IMR-90 (cell line): ENCODE data around the gene RHOU. TPM values are rescaled to one million over a fixed set of nuclear protein-coding genes. Genes with fewer than 3 reads are reported as not detected.

Experiments
- ATAC-seq: fragments of 200-7000 bp; cut with Tn5 transposase; 2 replicates; pipeline ENCODE4 v1.9.1; 2020; ENCODE audit warnings: low read depth, mild to moderate bottlenecking, moderate library complexity
- BruUV-seq: library from RNA; stranded (reverse); fragments of 400-500 nt; replicated peaks from 2 replicates; lab custom pipeline; 2021; lab: Mats Ljungman, UMichigan
- CTCF ChIA-PET: fragments of 300-600 bp; formaldehyde crosslinking; extraction: SDS; loops from one replicate; lab custom pipeline; 2021; ENCODE audit warnings: antibody characterized with exemption; lab: Yijun Ruan, JAX
- POLR2A ChIA-PET: fragments of 300-600 bp; sonication (Branson Sonifier 250); formaldehyde crosslinking; loops from one replicate; lab custom pipeline; 2022; ENCODE audit warnings: antibody characterized with exemption; ENCODE audit not compliant: unreplicated experiment; lab: Charles Lee
- DNase-seq: peaks from one replicate; pipeline ENCODE4 v3.0.0; 2013
- H2AFZ ChIP-seq: replicated peaks from 2 replicates; pipeline ENCODE3; 2013; ENCODE audit warnings: low read length, mild to moderate bottlenecking; ENCODE audit not compliant: poor library complexity
- H2AK5ac ChIP-seq: 2 replicates; pipeline ENCODE4 v1.6.1; 2013; ENCODE audit warnings: low read depth, low read length, inconsistent platforms
- H2AK9ac ChIP-seq: replicated peaks from 2 replicates; pipeline ENCODE3; 2013; ENCODE audit warnings: mild to moderate bottlenecking, low read depth, low read length, moderate library complexity; ENCODE audit not compliant: poor library complexity
- H2BK120ac ChIP-seq: 2 replicates; pipeline ENCODE4 v1.6.1; 2013; ENCODE audit warnings: low read depth, low read length, inconsistent platforms
- H2BK15ac ChIP-seq: 3 replicates; pipeline ENCODE4 v1.6.1; 2013; ENCODE audit warnings: low read depth, low read length, inconsistent platforms
- H2BK20ac ChIP-seq: 2 replicates; pipeline ENCODE4 v1.6.1; 2013; ENCODE audit warnings: low read depth, mild to moderate bottlenecking, inconsistent platforms, low read length, moderate library complexity
- H2BK5ac ChIP-seq: 2 replicates; pipeline ENCODE4 v1.6.1; 2013; ENCODE audit warnings: mild to moderate bottlenecking, low read depth, low read length, inconsistent platforms; ENCODE audit not compliant: poor library complexity, severe bottlenecking
- H3K14ac ChIP-seq: replicated peaks from 2 replicates; pipeline ENCODE4 v1.6.1; 2013; ENCODE audit warnings: low read depth, low read length, inconsistent platforms
- H3K18ac ChIP-seq: 2 replicates; pipeline ENCODE4 v1.6.1; 2013; ENCODE audit warnings: low read depth, low read length, control low read depth
- H3K23ac ChIP-seq: 2 replicates; pipeline ENCODE4 v1.6.1; 2013; ENCODE audit warnings: low read depth, low read length, inconsistent platforms
- H3K27ac ChIP-seq: 2 replicates; pipeline ENCODE4 v1.5.1; 2013; ENCODE audit warnings: mild to moderate bottlenecking, control low read depth, low read length; ENCODE audit not compliant: insufficient read depth
- H3K27me3 ChIP-seq: 2 replicates; pipeline ENCODE4 v1.6.1; 2013; ENCODE audit warnings: low read length; ENCODE audit not compliant: control insufficient read depth, insufficient read depth
- H3K36me3 ChIP-seq: 2 replicates; pipeline ENCODE4 v1.6.1; 2013; ENCODE audit warnings: low read length, mixed read lengths; ENCODE audit not compliant: control insufficient read depth, insufficient read depth
- H3K4ac ChIP-seq: 2 replicates; pipeline ENCODE4 v1.6.1; 2013; ENCODE audit warnings: low read depth, low read length, inconsistent platforms
- H3K4me1 ChIP-seq: 2 replicates; pipeline ENCODE4 v1.6.1; 2013; ENCODE audit warnings: low read length, mixed read lengths; ENCODE audit not compliant: control insufficient read depth, insufficient read depth
- H3K4me2 ChIP-seq: 2 replicates; pipeline ENCODE4 v1.6.1; 2013; ENCODE audit warnings: low read depth, mild to moderate bottlenecking, control low read depth, low read length, moderate library complexity
- H3K4me3 ChIP-seq: 2 replicates; pipeline ENCODE4 v1.5.1; 2013; ENCODE audit warnings: low read depth, mild to moderate bottlenecking, control low read depth, low read length, moderate library complexity; ENCODE audit not compliant: insufficient read depth
- H3K56ac ChIP-seq: 2 replicates; pipeline ENCODE4 v1.6.1; 2013; ENCODE audit warnings: low read length, inconsistent platforms; ENCODE audit not compliant: insufficient read depth; ENCODE audit errors: extremely low read depth
- H3K79me1 ChIP-seq, 2 experiments: 2 replicates each; pipeline ENCODE4 v1.6.1; 2013; ENCODE audit warnings: low read length in 2 of 2, inconsistent platforms in 1 of 2, low read depth in 1 of 2
- H3K9ac ChIP-seq: 2 replicates; pipeline ENCODE4 v1.6.1; 2013; ENCODE audit warnings: low read depth, low read length, control low read depth
- H3K9me1 ChIP-seq: 2 replicates; pipeline ENCODE4 v1.6.1; 2013; ENCODE audit warnings: low read length, inconsistent platforms; ENCODE audit not compliant: insufficient read depth
- H3K9me3 ChIP-seq: 2 replicates; pipeline ENCODE4 v1.6.1; 2013; ENCODE audit warnings: low read length; ENCODE audit not compliant: control insufficient read depth, insufficient read depth
- H4K20me1 ChIP-seq: 2 replicates; pipeline ENCODE4 v1.6.1; 2013; ENCODE audit warnings: low read length, inconsistent platforms; ENCODE audit not compliant: insufficient read depth
- H4K5ac ChIP-seq: 2 replicates; pipeline ENCODE4 v1.6.1; 2013; ENCODE audit warnings: mild to moderate bottlenecking, low read depth, low read length, control low read depth
- H4K8ac ChIP-seq, 2 experiments: 2 replicates each; pipeline ENCODE4 v1.6.1; 2013; ENCODE audit warnings: low read depth in 2 of 2, low read length in 2 of 2, control low read depth in 1 of 2, inconsistent platforms in 1 of 2
- H4K91ac ChIP-seq: 2 replicates; pipeline ENCODE4 v1.6.1; 2013; ENCODE audit warnings: low read depth, low read length, inconsistent platforms; ENCODE audit not compliant: insufficient read depth
- MAZ ChIP-seq: IDR thresholded peaks from 2 replicates; pipeline ENCODE4 v1.6.1; 2012; ENCODE audit warnings: low read depth, mild to moderate bottlenecking, low read length, improper control_type of control experiment, moderate library complexity, borderline replicate concordance
- RAD21 ChIP-seq: IDR thresholded peaks from 2 replicates; pipeline ENCODE4 v1.6.1; 2012; ENCODE audit warnings: low read length, improper control_type of control experiment
- RCOR1 ChIP-seq: IDR thresholded peaks from 2 replicates; pipeline ENCODE4 v1.6.1; 2012; ENCODE audit warnings: mild to moderate bottlenecking, low read length, improper control_type of control experiment; ENCODE audit not compliant: insufficient replicate concordance
- RFX5 ChIP-seq: IDR thresholded peaks from 2 replicates; pipeline ENCODE4 v1.8.0; 2012; ENCODE audit warnings: low read depth, mild to moderate bottlenecking, low read length, moderate library complexity
- SMC3 ChIP-seq: fragments of 150-350 bp; IDR thresholded peaks from 2 replicates; pipeline ENCODE4 v1.6.1; 2016; ENCODE audit warnings: low read depth, mild to moderate bottlenecking, antibody characterized with exemption, low read length, moderate library complexity
- WGBS, 2 experiments: methylation state at CpG; one replicate each; pipeline versions ENCODE4 v1.1.5 to v1.1.7; 2013; ENCODE audit warnings: missing lambda C conversion rate in 2 of 2; ENCODE audit not compliant: insufficient read length in 1 of 2; ENCODE audit errors: extremely low coverage in 2 of 2; 5-methylcytosine and 5-hydroxymethylcytosine counted together
- dilution Hi-C: fragments of 300-500 bp; cut with HindIII; formaldehyde crosslinking; loops from one replicate; pipeline ENCODE4 v1.14.3; 2018; ENCODE audit warnings: low sequenced_read_pairs; ENCODE audit not compliant: unreplicated experiment
- in situ Hi-C: fragments of 300-500 bp; cut with MboI; formaldehyde crosslinking; loops from 3 replicates; pipeline ENCODE4 v1.14.3; 2019; ENCODE audit warnings: low sequenced_read_pairs, inconsistent platforms, mixed read lengths
- intact Hi-C: fragments of 100-400 bp; cut with micrococcal nuclease; formaldehyde crosslinking; loops from 2 replicates; pipeline ENCODE4 v1.10.0; 2022
- polyA plus RNA-seq, 3 experiments: library from polyadenylated mRNA; depleted of rRNA; stranded (reverse); fragments of >200 nt; gene quantifications; 2 replicates each; pipeline ENCODE4 v1.2.3, GENCODE V29; 2012; ENCODE audit warnings: low replicate concordance in 1 of 3
- total RNA-seq: library from RNA; depleted of rRNA; stranded (reverse); fragments of >200 nt; gene quantifications from 2 replicates; pipeline ENCODE4 v1.2.3, GENCODE V29; 2012

Gene RHOU
- total and polyA plus RNA-seq, 2 of the 4 experiments (the other 2 are of a cell fraction): 0.44 to 0.72 TPM

DNA sequence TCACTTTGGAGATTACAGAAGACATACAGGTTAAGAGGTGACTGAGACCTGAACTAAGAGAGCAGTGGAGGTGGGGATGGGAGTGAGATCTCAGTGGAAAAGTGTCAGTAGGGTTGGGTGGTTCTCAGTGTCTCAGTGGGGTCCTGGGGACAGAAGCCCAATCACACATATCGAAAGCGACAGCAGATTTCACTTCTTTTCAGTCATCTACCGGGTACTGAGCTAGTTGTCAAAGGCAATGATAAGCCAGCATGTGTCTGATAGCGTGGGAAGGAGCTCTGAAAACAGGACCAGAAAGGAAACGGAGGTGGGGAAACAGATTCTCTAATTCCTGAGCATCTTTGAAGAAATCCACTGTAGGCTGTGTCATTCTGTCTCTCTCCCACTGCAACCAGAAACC, 59.5 kb downstream of the RHOU start:
- Histone ChIP-seq H3K4ac (no peak overlapping the region), H3K4me2 (no peak overlapping the region), H3K18ac (no peak overlapping the region), H3K27ac (no peak overlapping the region), H2AFZ (no peak overlapping the region), H3K36me3 (no peaks in the 10 kb centered on the region), H2AK9ac (no peak overlapping the region), H3K9me3 (peaks cover 2% of the 10 kb centered on the region; the same call in 1 of the 2 replicates), H3K23ac (no peak overlapping the region), H3K79me1 (no peaks in the 10 kb centered on the region), H3K14ac (no peak overlapping the region), H3K4me1 (no peaks in the 10 kb centered on the region), H2BK5ac (no peak overlapping the region), H2BK15ac (no peak overlapping the region), H3K4me3 (no peak overlapping the region), H3K9ac (no peak overlapping the region), H2BK20ac (no peak overlapping the region), H4K20me1 (no peaks in the 10 kb centered on the region), H2BK120ac (no peak overlapping the region), H4K8ac (no peak overlapping the region), H3K9me1 (no peaks in the 10 kb centered on the region), H2AK5ac (no peak overlapping the region), H3K27me3 (peaks cover 6% of the 10 kb centered on the region), H3K56ac (no peak overlapping the region), H4K5ac (no peak overlapping the region), H4K91ac (no peak overlapping the region)
- TF ChIP-seq MAZ: no peak
- no peak for TF ChIP-seq RAD21
- TF ChIP-seq RCOR1: no peak
- TF ChIP-seq SMC3: no peak
- no peak for TF ChIP-seq RFX5
- in situ Hi-C loops: no loop called here
- intact Hi-C loops: no loop called here
- DNase-seq (no peak), ATAC-seq (no peak)
- WGBS, 2 experiments: no CpG with 5 or more reads among the region's 5 CpGs
- ChIA-PET CTCF (no interaction called here), POLR2A (no interaction called here)
- no TSS peak for BruUV-seq
- dilution Hi-C loops: no loop called here
